Measurements from ENCODE around the gene ANKRD16. TPM values are rescaled to one million over a fixed set of nuclear protein-coding genes. Genes with fewer than 3 reads are reported as not detected.

The ANKRD16 gene
- polyA plus RNA-seq, 1 donor, result 7.3 TPM

Other genes starting within 250 kb of the ANKRD16 start
- gene ASB13, start 223.3 kb downstream of the ANKRD16 start, polyA plus RNA-seq (ENCODE audit: insufficient read length), result 12.2 TPM
- 30.0 TPM for gene TASOR2, start 205.1 kb downstream of the ANKRD16 start, polyA plus RNA-seq (ENCODE audit: insufficient read length)
- gene GDI2, start 76.5 kb downstream of the ANKRD16 start, polyA plus RNA-seq (ENCODE audit: insufficient read length), result 224 TPM
- gene FBH1, start 350 bp upstream of the ANKRD16 start, polyA plus RNA-seq (ENCODE audit: insufficient read length), result 48.0 TPM
- 2.2 TPM for gene IL15RA, start 87.7 kb upstream of the ANKRD16 start, polyA plus RNA-seq (ENCODE audit: insufficient read length)
- not detected for gene IL2RA, start 172.5 kb upstream of the ANKRD16 start, polyA plus RNA-seq (ENCODE audit: insufficient read length)
- gene RBM17, start 199.1 kb upstream of the ANKRD16 start, polyA plus RNA-seq (ENCODE audit: insufficient read length), result 104 TPM

Data from forelimb muscle (tissue), 1 donor.